Osteoblast (primary cell): ENCODE measurements around the gene CCDC60. TPM values are rescaled to one million over a fixed set of nuclear protein-coding genes. Genes with fewer than 3 reads are reported as not detected.

Source experiments
- DNase-seq: peaks from one replicate; pipeline ENCODE4 v3.0.0; 2011; ENCODE audit warnings: low spot score, mixed read lengths; ENCODE audit not compliant: insufficient read length; ENCODE audit errors: missing footprints
- H2AFZ ChIP-seq: 2 replicates; pipeline ENCODE4 v1.6.0; 2011; ENCODE audit warnings: mild to moderate bottlenecking, low read length
- H3K27ac ChIP-seq: 2 replicates; pipeline ENCODE4 v1.5.1; 2011; ENCODE audit warnings: mild to moderate bottlenecking, low read depth, low read length, moderate library complexity
- H3K27me3 ChIP-seq: 2 replicates; pipeline ENCODE4 v1.6.0; 2012; ENCODE audit warnings: mild to moderate bottlenecking, control low read depth, inconsistent platforms, low read length, moderate library complexity; ENCODE audit not compliant: insufficient read depth
- H3K36me3 ChIP-seq: 2 replicates; pipeline ENCODE4 v1.5.1; 2011; ENCODE audit warnings: mild to moderate bottlenecking, low read length, control low read depth, moderate library complexity; ENCODE audit not compliant: insufficient read depth
- H3K4me1 ChIP-seq: 2 replicates; pipeline ENCODE4 v1.5.1; 2011; ENCODE audit warnings: mild to moderate bottlenecking, low read length, control low read depth, moderate library complexity; ENCODE audit not compliant: insufficient read depth
- H3K4me2 ChIP-seq: 2 replicates; pipeline ENCODE4 v1.6.0; 2011; ENCODE audit warnings: mild to moderate bottlenecking, low read length; ENCODE audit not compliant: insufficient read depth
- H3K4me3 ChIP-seq: fragments of 200-600 bp; sonication (generic); 3 replicates; pipeline ENCODE4 v1.5.1; 2012; ENCODE audit warnings: mild to moderate bottlenecking, low read length, inconsistent platforms; ENCODE audit not compliant: insufficient read depth
- H3K79me2 ChIP-seq: 2 replicates; pipeline ENCODE4 v1.6.0; 2012; ENCODE audit warnings: mild to moderate bottlenecking, low read length, control low read depth, inconsistent platforms; ENCODE audit not compliant: insufficient read depth
- H3K9me3 ChIP-seq: 2 replicates; pipeline ENCODE4 v1.5.1; 2011; ENCODE audit warnings: low read depth, low read length, control low read depth
- H4K20me1 ChIP-seq: 2 replicates; pipeline ENCODE4 v1.6.0; 2012; ENCODE audit warnings: mild to moderate bottlenecking, low read length, control low read depth; ENCODE audit not compliant: insufficient read depth
- total RNA-seq: library from RNA; depleted of rRNA; stranded (reverse); fragments of >200 nt; gene quantifications from 2 replicates; pipeline ENCODE4 v1.2.3, GENCODE V29; 2012
- TF ChIP-seq, protein P1 (sequence below): IDR thresholded peaks from 2 replicates; pipeline ENCODE4 v1.5.1; 2011; ENCODE audit warnings: mild to moderate bottlenecking, low read depth, low read length, moderate library complexity; ENCODE audit errors: extremely low read depth

The CCDC60 gene
- total RNA-seq, 1 donor: not detected

DNA sequence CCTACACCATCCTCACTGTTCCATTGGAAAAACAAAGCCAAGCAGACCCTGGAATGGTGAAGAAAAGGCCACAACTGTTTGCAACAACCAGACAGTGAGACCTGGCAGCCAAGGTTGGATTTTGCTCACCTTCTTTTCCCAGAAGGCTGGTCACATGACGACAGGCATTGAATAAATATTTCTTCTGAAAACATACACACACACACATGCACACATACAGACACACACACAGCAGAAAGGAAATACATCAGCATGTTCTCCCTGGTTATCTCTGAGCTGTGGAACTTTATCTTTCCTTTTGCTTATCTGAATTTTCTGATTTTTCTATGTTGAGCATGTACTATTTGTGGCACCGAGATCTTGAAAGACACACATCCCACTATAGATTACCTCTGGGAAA, 38.0 kb upstream of the CCDC60 start:
- Histone ChIP-seq H4K20me1 (no peaks in the 10 kb centered on the region), H3K9me3 (no peaks in the 10 kb centered on the region), H3K27me3 (no peaks in the 10 kb centered on the region), H3K4me3 (no peak overlapping the region), H3K36me3 (no peaks in the 10 kb centered on the region), H3K27ac (no peak overlapping the region), H3K4me2 (no peak overlapping the region), H3K4me1 (no peaks in the 10 kb centered on the region), H2AFZ (no peak overlapping the region), H3K79me2 (no peaks in the 10 kb centered on the region)
- TF ChIP-seq, protein P1, sequence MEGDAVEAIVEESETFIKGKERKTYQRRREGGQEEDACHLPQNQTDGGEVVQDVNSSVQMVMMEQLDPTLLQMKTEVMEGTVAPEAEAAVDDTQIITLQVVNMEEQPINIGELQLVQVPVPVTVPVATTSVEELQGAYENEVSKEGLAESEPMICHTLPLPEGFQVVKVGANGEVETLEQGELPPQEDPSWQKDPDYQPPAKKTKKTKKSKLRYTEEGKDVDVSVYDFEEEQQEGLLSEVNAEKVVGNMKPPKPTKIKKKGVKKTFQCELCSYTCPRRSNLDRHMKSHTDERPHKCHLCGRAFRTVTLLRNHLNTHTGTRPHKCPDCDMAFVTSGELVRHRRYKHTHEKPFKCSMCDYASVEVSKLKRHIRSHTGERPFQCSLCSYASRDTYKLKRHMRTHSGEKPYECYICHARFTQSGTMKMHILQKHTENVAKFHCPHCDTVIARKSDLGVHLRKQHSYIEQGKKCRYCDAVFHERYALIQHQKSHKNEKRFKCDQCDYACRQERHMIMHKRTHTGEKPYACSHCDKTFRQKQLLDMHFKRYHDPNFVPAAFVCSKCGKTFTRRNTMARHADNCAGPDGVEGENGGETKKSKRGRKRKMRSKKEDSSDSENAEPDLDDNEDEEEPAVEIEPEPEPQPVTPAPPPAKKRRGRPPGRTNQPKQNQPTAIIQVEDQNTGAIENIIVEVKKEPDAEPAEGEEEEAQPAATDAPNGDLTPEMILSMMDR: no peak
- DNase-seq: no peak

DNA sequence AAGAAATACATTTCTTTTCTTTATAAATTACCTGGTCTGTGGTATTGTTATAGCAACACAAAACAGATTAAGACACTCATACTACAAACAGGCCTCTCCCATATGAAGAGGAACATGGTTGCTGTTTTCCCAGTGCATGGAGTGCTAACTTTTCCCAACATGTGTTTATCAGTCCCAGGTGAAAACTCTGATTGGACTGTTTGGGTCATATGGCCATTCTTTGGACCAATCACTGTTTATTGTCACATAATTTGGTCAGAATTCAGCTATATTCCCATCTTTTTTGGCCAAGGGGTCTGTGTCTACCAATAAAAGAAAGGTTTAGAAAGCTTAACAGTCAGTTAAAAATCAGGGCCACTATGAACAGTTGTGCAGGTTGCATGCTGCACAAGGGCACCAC, 35.4 kb upstream of the CCDC60 start:
- Histone ChIP-seq H3K4me1 (no peaks in the 10 kb centered on the region), H3K79me2 (no peaks in the 10 kb centered on the region), H3K4me3 (no peak overlapping the region), H3K4me2 (no peak overlapping the region), H3K27me3 (no peaks in the 10 kb centered on the region), H3K9me3 (no peaks in the 10 kb centered on the region), H4K20me1 (no peaks in the 10 kb centered on the region), H3K36me3 (no peaks in the 10 kb centered on the region), H3K27ac (no peak overlapping the region), H2AFZ (no peak overlapping the region)
- DNase-seq: no peak
- TF ChIP-seq, protein P1: no peak

DNA sequence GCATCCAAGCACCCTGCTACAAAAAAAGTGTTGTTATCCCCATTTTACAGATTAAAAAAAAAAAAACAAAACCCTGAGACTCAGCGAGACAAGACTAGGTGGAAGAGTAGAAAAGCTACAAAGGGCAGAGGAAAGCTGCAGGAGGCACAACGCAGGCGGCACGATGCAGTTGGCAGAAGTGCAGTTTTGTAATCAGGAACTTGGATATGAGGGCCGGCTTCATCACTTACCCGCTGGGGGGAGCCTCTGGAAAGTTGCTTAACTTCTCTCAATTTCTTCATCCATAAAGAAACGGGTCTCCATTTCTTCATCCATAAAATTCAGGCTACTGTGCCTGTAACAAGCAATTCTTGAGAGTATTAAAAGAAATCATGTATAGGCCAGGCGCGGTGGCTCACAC, 33.1 kb upstream of the CCDC60 start:
- no peak for DNase-seq
- Histone ChIP-seq H3K79me2 (no peaks in the 10 kb centered on the region), H3K9me3 (no peaks in the 10 kb centered on the region), H3K27me3 (no peaks in the 10 kb centered on the region), H3K4me3 (no peak overlapping the region), H2AFZ (no peak overlapping the region), H3K36me3 (no peaks in the 10 kb centered on the region), H3K27ac (no peak overlapping the region), H4K20me1 (no peaks in the 10 kb centered on the region), H3K4me2 (no peak overlapping the region), H3K4me1 (no peaks in the 10 kb centered on the region)
- TF ChIP-seq, protein P1: no peak

DNA sequence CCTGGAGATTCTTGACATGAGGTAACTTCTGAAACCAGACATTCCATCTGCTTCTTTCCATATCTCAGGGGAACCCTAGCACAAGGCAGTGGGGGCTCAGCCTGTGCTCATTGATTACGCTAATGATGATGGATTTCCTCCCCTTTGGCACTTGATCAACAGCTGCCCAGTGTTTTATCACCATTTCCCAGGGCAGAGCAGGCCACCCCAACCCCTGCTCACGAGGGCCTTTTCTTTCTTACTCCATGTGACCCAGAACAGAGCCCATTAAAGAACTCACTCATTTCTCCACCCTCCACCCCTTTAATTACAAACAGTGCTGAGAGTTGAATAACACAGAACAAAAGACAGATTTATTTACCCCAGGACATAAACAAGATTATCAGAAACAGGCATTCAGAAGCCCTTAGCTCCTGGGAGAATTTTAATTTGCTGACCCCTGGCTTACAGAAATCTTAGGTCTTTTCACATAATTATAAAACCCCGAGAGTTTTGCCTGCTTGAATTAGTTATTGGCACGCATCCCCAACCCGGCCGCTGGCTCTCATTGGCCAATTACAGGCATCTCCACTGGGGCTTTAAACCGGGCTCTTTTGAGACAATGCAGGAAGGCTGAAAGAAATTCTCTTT, 32.0 kb upstream of the CCDC60 start:
- H3K4me1 ChIP-seq: no peaks in the 10 kb centered on the region
- H3K79me2 ChIP-seq: no peaks in the 10 kb centered on the region
- no peaks in the 10 kb centered on the region for H3K9me3 ChIP-seq
- no peak overlapping the region for H3K27ac ChIP-seq
- no peak overlapping the region for H3K4me3 ChIP-seq
- H3K4me2 ChIP-seq: no peak overlapping the region
- no peak overlapping the region for H2AFZ ChIP-seq
- no peaks in the 10 kb centered on the region for H4K20me1 ChIP-seq
- no peak for DNase-seq
- no peaks in the 10 kb centered on the region for H3K27me3 ChIP-seq
- TF ChIP-seq, protein P1: no peak
- H3K36me3 ChIP-seq: no peaks in the 10 kb centered on the region
